AG20443 (cell line): Measurements from ENCODE around the gene PGAM4.
"Not testable (repeated sequence)": the region's sequence is repeated elsewhere in the genome, so short reads cannot be mapped to it uniquely, and the experiment has no call there.

Experiments used
- DNase-seq: peaks from one replicate; pipeline ENCODE4 v3.0.0; 2012; ENCODE audit warnings: low spot score, mixed read lengths

The PGAM4 gene

GRCh38 chrX:77969538-77969937 lies at the start of gene PGAM4:
Gene PGAM4 (minus strand): TSS chrX:77969638. CDS start chrX:77969638, 0 bp downstream.
- DNase-seq: no peak

- no peak for DNase-seq
Observed at GRCh38 chrX:78011846-78012245, 42.4 kb upstream of the PGAM4 start.

GRCh38 chrX:77979870-77980269 lies 10.4 kb upstream of the PGAM4 start:
- no peak for DNase-seq

- DNase-seq: no peak
Observed at GRCh38 chrX:77977518-77977917, 8.1 kb upstream of the PGAM4 start.

GRCh38 chrX:77977095-77977494 lies 7.7 kb upstream of the PGAM4 start:
- DNase-seq: no peak

GRCh38 chrX:77975755-77976154 lies 6.3 kb upstream of the PGAM4 start:
- DNase-seq: no peak

- DNase-seq: no peak
Observed at GRCh38 chrX:77967631-77968030, 1.8 kb downstream of the PGAM4 start.

GRCh38 chrX:77966361-77966760 lies 3.1 kb downstream of the PGAM4 start:
- DNase-seq: no peak

GRCh38 chrX:77962068-77962902 lies 7.2 kb downstream of the PGAM4 start:
- DNase-seq: no peak

GRCh38 chrX:77961063-77961462 lies 8.4 kb downstream of the PGAM4 start:
- DNase-seq: no peak

- DNase-seq: no peak
Observed at GRCh38 chrX:77960567-77960966, 8.9 kb downstream of the PGAM4 start.

- DNase-seq: no peak
Observed at GRCh38 chrX:77953708-77954107, 15.7 kb downstream of the PGAM4 start.

- DNase-seq: no peak
Observed at GRCh38 chrX:77953302-77953701, 16.1 kb downstream of the PGAM4 start.

GRCh38 chrX:77952173-77952572 lies 17.3 kb downstream of the PGAM4 start:
- no peak for DNase-seq

GRCh38 chrX:77949840-77950239 lies 19.6 kb downstream of the PGAM4 start:
- DNase-seq: no peak

- no peak for DNase-seq
Observed at GRCh38 chrX:77946571-77946970, 22.9 kb downstream of the PGAM4 start.

GRCh38 chrX:77945910-77946545 lies 23.4 kb downstream of the PGAM4 start:
- no peak for DNase-seq

GRCh38 chrX:77945031-77945430 lies 24.4 kb downstream of the PGAM4 start:
- not testable (repeated sequence) for DNase-seq

- DNase-seq: no peak
Observed at GRCh38 chrX:77938083-77938680, 31.3 kb downstream of the PGAM4 start.

- no peak for DNase-seq
Observed at GRCh38 chrX:77937291-77937690, 32.1 kb downstream of the PGAM4 start.

- DNase-seq: no peak
Observed at GRCh38 chrX:77936299-77936698, 33.1 kb downstream of the PGAM4 start.

- DNase-seq: no peak
Observed at GRCh38 chrX:77935886-77936285, 33.6 kb downstream of the PGAM4 start.

- DNase-seq: no peak
Observed at GRCh38 chrX:77930581-77930980, 38.9 kb downstream of the PGAM4 start.
